Skeletal muscle tissue (tissue), 4 donors: ENCODE data around the gene SIGLEC12. TPM values are rescaled to one million over a fixed set of nuclear protein-coding genes. Genes with fewer than 3 reads are reported as not detected.
"Not testable (repeated sequence)": the region's sequence is repeated elsewhere in the genome, so short reads cannot be mapped to it uniquely, and the experiment has no call there.

Source experiments
- H3K27ac ChIP-seq: one replicate; pipeline ENCODE4 v1.7.0; 2013; ENCODE audit warnings: mild to moderate bottlenecking, low read depth, low read length, inconsistent platforms
- H3K27me3 ChIP-seq, 3 donors: one replicate each; pipeline ENCODE4 v1.7.0; 2013; ENCODE audit warnings: low read length in 3 of 3; ENCODE audit not compliant: control insufficient read depth in 3 of 3, insufficient read depth in 3 of 3
- H3K36me3 ChIP-seq, 3 donors: one replicate each; pipeline ENCODE4 v1.7.0; 2013; ENCODE audit warnings: low read length in 3 of 3; ENCODE audit not compliant: control insufficient read depth in 3 of 3, insufficient read depth in 3 of 3
- H3K4me1 ChIP-seq, 3 donors: one replicate each; pipeline ENCODE4 v1.7.0; 2013; ENCODE audit warnings: low read length in 3 of 3, mild to moderate bottlenecking in 3 of 3; ENCODE audit not compliant: control insufficient read depth in 3 of 3, insufficient read depth in 3 of 3
- H3K4me3 ChIP-seq, 3 donors: one replicate each; pipeline ENCODE4 v1.7.0; 2013; ENCODE audit warnings: low read length in 3 of 3
- H3K9ac ChIP-seq, 3 donors: one replicate each; pipeline ENCODE4 v1.7.0; 2013; ENCODE audit warnings: low read length in 3 of 3, mild to moderate bottlenecking in 3 of 3, moderate library complexity in 2 of 3, low read depth in 1 of 3
- H3K9me3 ChIP-seq, 3 donors: one replicate each; pipeline ENCODE4 v1.7.0; 2013; ENCODE audit warnings: low read length in 3 of 3; ENCODE audit not compliant: control insufficient read depth in 3 of 3
- total RNA-seq: library from RNA; depleted of rRNA; stranded (reverse); fragments of >200 nt; gene quantifications from one replicate; pipeline ENCODE4 v1.2.3, GENCODE V29; 2014
- donor health status: Osteomylitis.

SIGLEC12 gene
- total RNA-seq, 1 donor from 2014 or later, result not detected

DNA sequence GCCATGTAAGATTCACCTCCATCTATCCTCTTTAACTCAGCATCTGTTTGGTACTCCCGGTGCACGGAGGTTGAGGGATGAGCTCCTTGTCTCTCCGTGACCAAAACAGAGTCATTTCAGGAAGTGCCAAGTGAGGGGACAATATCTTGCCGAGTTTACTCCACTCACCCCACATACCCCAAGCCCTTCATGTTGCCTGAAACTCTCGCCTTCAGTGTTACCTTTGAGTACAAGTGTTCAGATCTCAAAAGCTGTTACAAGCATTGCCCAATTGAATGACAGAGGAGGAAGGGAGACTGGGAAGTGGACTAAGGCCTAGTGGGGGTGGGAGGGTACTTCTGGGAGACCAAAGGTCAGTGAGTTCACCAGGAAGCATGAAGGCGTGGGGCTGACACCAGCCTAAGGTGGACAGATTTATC lies 6.0 kb upstream of the SIGLEC12 start:
- Histone ChIP-seq H3K36me3 (no peaks in the 10 kb centered on the region), H3K27ac (no peak overlapping the region), H3K27me3 (peaks cover 0 to 8% (median 6%) of the 10 kb centered on the region in 3 donors), H3K9me3 (no peaks in the 10 kb centered on the region), H3K4me1 (no peaks in the 10 kb centered on the region), H3K9ac (no peak overlapping the region), H3K4me3 (no peak overlapping the region)

DNA sequence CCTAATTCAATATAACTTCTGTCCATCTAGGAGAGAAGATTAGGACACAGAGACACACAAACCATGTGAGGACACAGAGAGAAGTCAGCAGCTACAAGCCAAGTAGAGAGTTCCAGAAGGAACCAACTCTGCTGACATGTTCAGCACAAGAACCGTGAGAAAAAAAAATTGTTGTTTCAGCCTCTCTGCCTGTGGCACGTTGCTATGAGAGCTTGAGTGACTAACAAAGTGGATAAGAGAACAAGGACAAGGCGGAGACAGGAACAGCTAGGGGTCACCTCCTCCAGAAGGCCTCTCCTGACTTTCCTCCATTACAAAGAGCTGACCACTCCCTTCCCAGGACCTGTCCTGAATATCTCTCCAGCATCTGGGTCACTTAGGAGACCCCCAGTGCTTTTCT lies 5.6 kb upstream of the SIGLEC12 start:
- no peaks in the 10 kb centered on the region for H3K36me3 ChIP-seq
- no peak overlapping the region for H3K4me3 ChIP-seq
- no peak overlapping the region for H3K9ac ChIP-seq
- H3K9me3 ChIP-seq, result no peaks in the 10 kb centered on the region
- H3K4me1 ChIP-seq, result no peaks in the 10 kb centered on the region
- H3K27me3 ChIP-seq, result peaks cover 0 to 8% (median 6%) of the 10 kb centered on the region in 3 donors
- H3K27ac ChIP-seq, result no peak overlapping the region

DNA sequence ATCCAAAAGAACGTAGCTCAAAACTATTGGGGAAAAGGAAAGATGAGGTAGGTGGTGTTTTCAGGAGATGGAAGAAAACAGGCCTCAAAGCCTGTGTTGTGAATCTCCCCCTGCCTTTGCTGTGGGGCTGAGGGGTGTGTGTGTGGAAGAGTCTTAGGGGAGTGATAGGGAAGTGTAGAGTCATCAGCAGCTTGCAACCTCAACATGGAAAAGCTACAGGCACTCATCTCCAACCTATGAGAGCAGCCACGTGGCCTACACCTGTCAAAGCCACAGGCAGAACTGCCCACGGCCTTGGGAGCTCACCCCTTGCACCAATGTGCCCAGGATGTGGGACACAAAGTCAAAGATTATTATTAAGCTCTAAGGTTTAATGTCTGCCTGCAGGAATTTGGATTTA lies 4.3 kb upstream of the SIGLEC12 start:
- no peaks in the 10 kb centered on the region for H3K9me3 ChIP-seq

DNA sequence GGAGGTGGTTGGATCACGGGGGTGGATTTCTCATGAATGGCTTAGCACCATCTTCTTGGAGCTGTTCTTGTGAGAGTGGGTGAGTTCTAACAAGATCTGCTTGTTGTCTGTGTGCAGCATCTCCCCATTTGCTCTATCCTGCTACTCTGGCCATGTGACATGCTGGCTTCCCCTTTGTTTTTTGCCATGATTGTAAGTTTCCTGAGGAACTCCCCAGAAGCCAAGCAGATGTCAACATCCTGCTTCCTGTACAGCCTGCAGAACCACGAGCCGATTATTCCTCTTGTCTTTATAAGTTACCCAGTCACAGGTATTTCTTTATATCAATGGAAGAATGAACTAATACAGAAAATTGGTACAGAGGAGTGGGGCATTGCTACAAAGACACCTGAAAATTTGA lies 2.3 kb upstream of the SIGLEC12 start:
- Histone ChIP-seq H3K4me1 (no peaks in the 10 kb centered on the region), H3K27ac (no peak overlapping the region), H3K4me3 (no peak overlapping the region), H3K27me3 (peaks cover 0 to 10% (median 7%) of the 10 kb centered on the region in 3 donors), H3K36me3 (no peaks in the 10 kb centered on the region), H3K9me3 (no peaks in the 10 kb centered on the region), H3K9ac (no peak overlapping the region)

More for the DNA sequence above, 4.3 kb upstream of the SIGLEC12 start:
- Histone ChIP-seq H3K27me3 (peaks cover 0 to 8% (median 0%) of the 10 kb centered on the region in 3 donors), H3K4me3 (no peak overlapping the region), H3K4me1 (no peaks in the 10 kb centered on the region), H3K9ac (no peak overlapping the region), H3K36me3 (no peaks in the 10 kb centered on the region), H3K27ac (no peak overlapping the region)

DNA sequence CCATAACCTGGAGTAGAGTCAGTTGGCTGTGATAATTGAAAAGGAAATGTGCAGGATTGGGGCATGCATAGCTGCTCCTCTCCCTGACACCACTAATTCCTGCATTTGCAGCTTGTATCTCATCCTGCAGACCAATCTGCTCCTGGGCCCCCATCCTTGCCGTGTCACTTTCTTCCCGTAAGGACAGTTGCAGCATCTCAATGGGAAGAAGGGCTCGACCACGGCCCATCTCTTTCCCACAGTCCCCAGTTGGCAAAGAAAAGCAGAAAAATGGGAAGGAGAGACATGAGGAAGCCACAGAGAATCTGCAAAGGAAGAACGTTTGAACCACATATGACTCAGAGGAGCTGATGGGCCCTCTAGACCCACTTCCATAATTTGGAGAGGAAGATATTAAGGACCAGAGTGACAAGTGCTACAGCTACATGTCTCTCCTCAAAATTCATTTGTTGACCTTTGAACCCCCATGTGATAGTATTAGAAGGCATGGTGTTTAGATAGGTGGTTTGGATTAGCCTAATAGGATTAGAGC lies 1.8 kb upstream of the SIGLEC12 start:
- no peaks in the 10 kb centered on the region for H3K36me3 ChIP-seq
- no peaks in the 10 kb centered on the region for H3K9me3 ChIP-seq
- H3K4me3 ChIP-seq, result no peak overlapping the region
- no peak overlapping the region for H3K27ac ChIP-seq
- no peak overlapping the region for H3K9ac ChIP-seq
- no peaks in the 10 kb centered on the region for H3K4me1 ChIP-seq
- H3K27me3 ChIP-seq, result peaks cover 0 to 7% (median 7%) of the 10 kb centered on the region in 3 donors

DNA sequence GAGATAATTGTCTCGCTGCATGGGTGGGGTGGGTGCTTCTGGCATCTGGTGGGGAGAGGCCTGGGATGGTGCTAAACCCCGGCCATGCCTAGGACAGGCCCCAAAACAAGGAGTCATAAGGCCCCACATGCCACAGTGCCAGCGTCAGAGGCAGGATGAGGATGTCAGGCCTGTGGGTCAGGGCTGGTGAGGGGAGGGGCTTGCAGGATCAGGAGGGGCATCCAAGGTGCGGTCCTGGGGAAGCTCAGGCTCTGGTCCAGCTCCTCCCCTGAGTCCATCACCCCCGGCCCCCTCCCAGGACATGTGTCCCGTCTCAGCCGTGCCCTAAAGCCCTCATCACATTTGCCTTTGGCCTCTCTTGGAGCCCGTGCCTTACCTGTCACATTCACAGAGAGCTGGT lies 669 bp downstream of the SIGLEC12 start:
- H3K4me1 ChIP-seq, H3K9me3 ChIP-seq, H3K27ac ChIP-seq, H3K36me3 ChIP-seq, H3K9ac ChIP-seq, H3K4me3 ChIP-seq, H3K27me3 ChIP-seq: not testable (repeated sequence)

DNA sequence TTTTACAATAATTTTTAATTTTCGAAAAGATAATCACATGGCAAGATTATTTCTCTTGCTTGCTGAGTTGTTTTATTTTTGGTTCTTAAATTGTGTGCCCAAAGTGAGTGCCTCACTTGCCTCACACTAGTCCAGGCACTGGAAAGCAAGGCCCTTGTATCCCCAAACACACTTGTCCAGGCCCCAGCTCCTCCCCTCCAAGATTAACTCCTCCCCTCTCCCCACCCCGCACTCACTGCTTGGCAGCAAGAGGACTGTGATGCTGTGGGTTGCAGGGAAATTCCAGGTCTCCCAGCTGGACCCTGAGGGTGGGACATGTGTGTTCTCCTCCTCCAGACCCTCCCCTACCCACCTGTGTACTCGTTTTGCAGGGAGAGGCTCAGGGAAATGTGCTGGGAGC lies 3.9 kb downstream of the SIGLEC12 start:
- Histone ChIP-seq H3K4me1 (no peaks in the 10 kb centered on the region), H3K9ac (no peak overlapping the region)

DNA sequence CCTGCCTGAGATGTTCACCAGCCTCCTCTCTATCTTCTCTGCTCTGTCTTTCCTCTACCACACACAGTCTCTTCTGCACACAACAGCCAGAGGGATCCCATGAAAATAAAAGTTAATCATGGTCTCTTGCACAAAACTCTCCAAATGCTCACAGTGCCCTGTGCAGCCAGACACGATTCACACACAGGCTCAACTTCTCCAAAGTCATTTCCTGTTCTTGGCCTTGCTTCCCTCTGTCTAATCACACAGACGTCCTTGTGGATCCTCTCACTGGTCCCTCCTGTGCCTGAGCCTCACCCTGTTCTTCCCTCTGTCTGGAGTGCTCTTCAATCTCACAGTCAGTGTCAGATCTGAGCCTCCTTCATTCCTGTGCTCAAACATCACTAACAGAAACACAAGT lies 7.8 kb downstream of the SIGLEC12 start:
- Histone ChIP-seq H3K4me3 (no peak overlapping the region), H3K27ac (no peak overlapping the region), H3K4me1 (no peaks in the 10 kb centered on the region), H3K36me3 (no peaks in the 10 kb centered on the region), H3K9ac (no peak overlapping the region), H3K9me3 (peaks cover 0 to 5% (median 0%) of the 10 kb centered on the region in 3 donors), H3K27me3 (peaks cover 0 to 2% (median 2%) of the 10 kb centered on the region in 3 donors)

More for the DNA sequence above, 3.9 kb downstream of the SIGLEC12 start:
- no peak overlapping the region for H3K27ac ChIP-seq
- no peaks in the 10 kb centered on the region for H3K36me3 ChIP-seq
- peaks cover 0 to 10% (median 7%) of the 10 kb centered on the region in 3 donors for H3K27me3 ChIP-seq
- no peak overlapping the region for H3K4me3 ChIP-seq
- peaks cover 0 to 2% (median 0%) of the 10 kb centered on the region in 3 donors for H3K9me3 ChIP-seq

DNA sequence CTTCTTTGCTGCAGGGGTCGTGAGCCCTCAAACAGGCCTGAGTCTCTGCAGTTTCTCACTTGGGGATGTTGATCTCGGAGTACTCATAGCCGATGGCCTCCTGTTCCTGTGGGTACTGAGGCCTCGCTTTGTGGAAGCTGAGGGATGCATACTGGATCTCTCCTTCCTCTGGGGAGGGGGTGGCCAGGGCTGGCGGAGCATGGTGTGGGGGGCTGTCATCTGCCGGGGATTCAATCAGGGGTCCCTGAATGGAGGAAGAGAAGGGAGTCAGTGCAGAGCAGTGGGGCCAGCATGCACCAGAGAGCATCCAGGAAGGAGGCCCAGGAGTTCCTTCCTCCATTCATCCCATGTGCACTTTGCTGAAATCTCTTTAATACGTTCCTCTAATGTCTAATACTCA lies 10.0 kb downstream of the SIGLEC12 start:
- Histone ChIP-seq H3K27ac (no peak overlapping the region), H3K36me3 (no peaks in the 10 kb centered on the region), H3K4me3 (no peak overlapping the region), H3K4me1 (no peaks in the 10 kb centered on the region), H3K9me3 (peaks cover 0 to 5% (median 0%) of the 10 kb centered on the region in 3 donors), H3K9ac (no peak overlapping the region), H3K27me3 (peaks cover 0 to 2% (median 2%) of the 10 kb centered on the region in 3 donors)

DNA sequence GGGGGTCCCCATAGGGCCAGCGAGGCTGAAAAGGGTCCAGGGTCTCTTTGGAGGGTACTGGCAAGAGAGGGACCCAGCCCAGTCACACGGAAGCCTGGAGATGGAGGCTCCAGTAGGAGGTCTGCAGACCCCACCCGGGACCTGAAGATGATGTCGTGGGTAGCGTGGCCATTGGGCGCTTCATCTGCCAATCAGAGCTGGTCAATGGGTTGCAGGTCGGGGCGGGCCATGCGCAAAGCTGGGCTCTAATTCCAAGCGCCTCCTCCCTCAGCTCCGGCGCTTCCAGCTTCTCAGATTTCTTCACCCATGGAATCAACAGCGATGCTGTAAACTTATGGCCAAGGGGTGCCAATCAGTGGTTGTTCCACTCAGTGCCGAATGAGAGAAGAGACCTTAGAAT lies 10.9 kb downstream of the SIGLEC12 start:
- Histone ChIP-seq H3K9ac (no peak overlapping the region), H3K4me3 (no peak overlapping the region), H3K27ac (no peak overlapping the region), H3K27me3 (peaks cover 2 to 5% (median 2%) of the 10 kb centered on the region in 3 donors), H3K4me1 (no peaks in the 10 kb centered on the region), H3K36me3 (no peaks in the 10 kb centered on the region), H3K9me3 (peaks cover 0 to 5% (median 0%) of the 10 kb centered on the region in 3 donors)
